Liver (tissue), 9 donors: ENCODE data around the gene RNF13. TPM values are rescaled to one million over a fixed set of nuclear protein-coding genes. Genes with fewer than 3 reads are reported as not detected.

Experiments
- DNase-seq: peaks from one replicate; pipeline ENCODE4 v3.0.0-alpha.2; 2017; ENCODE audit warnings: low spot score
- H3K27ac ChIP-seq, 2 donors: one replicate each; pipeline ENCODE4 v1.7.0; 2013; ENCODE audit warnings: inconsistent platforms in 2 of 2, low read length in 2 of 2, control low read depth in 1 of 2, low read depth in 1 of 2, mild to moderate bottlenecking in 1 of 2
- H3K27me3 ChIP-seq, 4 donors: one replicate each; pipeline versions ENCODE4 v1.6.1 to v1.7.0; 2013; ENCODE audit warnings: low read length in 3 of 4, inconsistent platforms in 1 of 4, mild to moderate bottlenecking in 1 of 4, moderate library complexity in 1 of 4; ENCODE audit not compliant: control insufficient read depth in 4 of 4, insufficient read depth in 4 of 4
- H3K36me3 ChIP-seq, 4 donors: one replicate each; pipeline versions ENCODE4 v1.6.1 to v1.7.0; 2013; ENCODE audit warnings: low read length in 3 of 4, mild to moderate bottlenecking in 3 of 4, low read depth in 1 of 4, moderate library complexity in 1 of 4; ENCODE audit not compliant: control insufficient read depth in 4 of 4, insufficient read depth in 3 of 4
- H3K4me1 ChIP-seq, 4 donors: one replicate each; pipeline versions ENCODE4 v1.6.1 to v1.7.0; 2013; ENCODE audit warnings: low read length in 3 of 4, mild to moderate bottlenecking in 3 of 4, moderate library complexity in 1 of 4; ENCODE audit not compliant: control insufficient read depth in 4 of 4, insufficient read depth in 4 of 4
- H3K4me3 ChIP-seq, 3 donors: one replicate each; pipeline versions ENCODE4 v1.6.1 to v1.7.0; 2013; ENCODE audit warnings: low read length in 3 of 3, control low read depth in 1 of 3, low read depth in 1 of 3, mild to moderate bottlenecking in 1 of 3
- H3K9ac ChIP-seq, 2 donors: one replicate each; pipeline ENCODE4 v1.7.0; 2013; ENCODE audit warnings: low read length in 2 of 2, mild to moderate bottlenecking in 2 of 2, moderate library complexity in 2 of 2, control low read depth in 1 of 2, low read depth in 1 of 2
- H3K9me3 ChIP-seq, 4 donors: one replicate each; pipeline versions ENCODE4 v1.6.1 to v1.7.0; 2013; ENCODE audit warnings: low read length in 3 of 4; ENCODE audit not compliant: control insufficient read depth in 4 of 4
- EGR1 ChIP-seq, 2 donors: IDR thresholded peaks; 2 replicates each; pipeline ENCODE4 v1.6.1; 2016 to 2018; ENCODE audit warnings: antibody characterized with exemption in 2 of 2, low read depth in 2 of 2
- FOXA1 ChIP-seq: IDR thresholded peaks from 2 replicates; pipeline ENCODE4 v1.6.1; 2016; ENCODE audit warnings: antibody characterized with exemption
- FOXA2 ChIP-seq: IDR thresholded peaks from 2 replicates; pipeline ENCODE4 v1.6.1; 2016; ENCODE audit warnings: antibody characterized with exemption
- GABPA ChIP-seq, 2 donors: IDR thresholded peaks in 1 of 2; conservative IDR thresholded peaks in 1 of 2; 2 replicates each; pipeline ENCODE4 v1.6.1; 2016; ENCODE audit warnings: antibody characterized with exemption in 2 of 2, mild to moderate bottlenecking in 1 of 2, moderate library complexity in 1 of 2
- HNF4A ChIP-seq, 2 donors: conservative IDR thresholded peaks; 2 replicates each; pipeline ENCODE4 v1.6.1; 2016; ENCODE audit warnings: antibody characterized with exemption in 2 of 2, mild to moderate bottlenecking in 2 of 2
- HNF4G ChIP-seq: IDR thresholded peaks from 2 replicates; pipeline ENCODE4 v1.6.1; 2016; ENCODE audit warnings: antibody characterized with exemption
- JUND ChIP-seq, 2 donors: IDR thresholded peaks; 2 replicates each; pipeline ENCODE4 v1.6.1; 2016; ENCODE audit warnings: antibody characterized with exemption in 2 of 2
- MAX ChIP-seq: IDR thresholded peaks from 2 replicates; pipeline ENCODE4 v1.6.1; 2016; ENCODE audit warnings: antibody characterized with exemption
- NR2F2 ChIP-seq: IDR thresholded peaks from 2 replicates; pipeline ENCODE4 v1.6.1; 2016; ENCODE audit warnings: antibody characterized with exemption
- RAD21 ChIP-seq, 2 donors: IDR thresholded peaks; 2 replicates each; pipeline ENCODE4 v1.6.1; 2016; ENCODE audit warnings: antibody characterized with exemption in 2 of 2, mild to moderate bottlenecking in 2 of 2
- RXRA ChIP-seq, 2 donors: IDR thresholded peaks; 2 replicates each; pipeline ENCODE4 v1.6.1; 2017 to 2018; ENCODE audit warnings: antibody characterized with exemption in 2 of 2, mild to moderate bottlenecking in 1 of 2
- SP1 ChIP-seq: IDR thresholded peaks from 2 replicates; pipeline ENCODE4 v1.6.1; 2018; ENCODE audit warnings: antibody characterized with exemption, mild to moderate bottlenecking
- TAF1 ChIP-seq: conservative IDR thresholded peaks from 2 replicates; pipeline ENCODE4 v1.6.1; 2016; ENCODE audit warnings: antibody characterized with exemption, mild to moderate bottlenecking
- WGBS: extraction: QIAGEN DNeasy Blood & Tissue Kit; methylation state at CpG from one replicate; pipeline ENCODE4 v1.1.7; 2013; 5-methylcytosine and 5-hydroxymethylcytosine counted together
- polyA plus RNA-seq, 2 donors: library from polyadenylated mRNA; stranded (reverse) in 1 of 2; unstranded in 1 of 2; fragments of 200-250 nt in 1 of 2; fragments of >200 nt in 1 of 2; fragmentation: Nextera tagmentation in 1 of 2; extraction: Ambion mirVana in 1 of 2; gene quantifications; one replicate each; pipeline versions ENCODE4 v1.2.1 to v1.2.3, GENCODE V29; 2013 to 2015
- total RNA-seq, 2 donors: library from RNA; depleted of rRNA; stranded (reverse); fragments of >200 nt; gene quantifications; one replicate each; pipeline ENCODE4 v1.2.3, GENCODE V29; 2014
- TF ChIP-seq, protein P1 (sequence below): IDR thresholded peaks from 2 replicates; pipeline ENCODE4 v1.6.1; 2016; ENCODE audit warnings: antibody characterized with exemption, mild to moderate bottlenecking
- TF ChIP-seq, protein P2 (sequence below): fragments of 150-350 bp; IDR thresholded peaks from 2 replicates; pipeline ENCODE4 v1.5.1; 2017; ENCODE audit warnings: improper control_type of control experiment, low read depth, low read length; ENCODE audit not compliant: missing input control
- donor health status: healthy.
- donor health status: healthy.
- donor health status: healthy.
- donor health status: healthy.
- donor health status: healthy.

Gene RNF13
- total and polyA plus RNA-seq, 4 donors, result 31.3 to 70.5 (median 59.9) TPM

DNA sequence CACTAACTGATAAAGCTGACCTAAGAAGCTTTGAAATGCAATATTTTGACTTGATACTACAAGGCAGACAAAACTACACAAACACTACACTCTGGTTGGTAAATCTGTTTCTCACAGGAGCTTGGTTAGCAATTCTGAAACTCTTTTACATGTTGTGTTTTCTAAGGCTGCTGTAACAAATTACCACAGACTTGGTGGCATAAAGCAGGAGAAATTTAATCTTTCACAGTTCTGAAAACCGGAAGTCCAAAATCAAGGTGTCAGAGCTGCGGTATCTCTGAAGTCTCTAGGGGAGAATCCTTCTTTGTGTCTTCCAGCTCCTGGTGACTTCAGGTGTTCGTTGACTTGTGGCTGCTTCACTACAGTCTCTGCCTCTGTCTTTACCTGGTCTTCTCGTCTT is 170.6 kb downstream of the RNF13 start:
- H3K4me3 ChIP-seq, result no peak overlapping the region
- TF ChIP-seq SP1, result no peak
- TF ChIP-seq HNF4G, result no peak
- no peak for TF ChIP-seq FOXA2
- no peak for TF ChIP-seq NR2F2
- no peak for TF ChIP-seq FOXA1
- no peak for TF ChIP-seq GABPA (IDR thresholded peaks at IDR 0.05 in 1 of 2, conservative IDR thresholded peaks at IDR 0.05 in 1 of 2)
- no peak for TF ChIP-seq HNF4A (conservative IDR thresholded peaks at IDR 0.05)
- TF ChIP-seq, protein P1, sequence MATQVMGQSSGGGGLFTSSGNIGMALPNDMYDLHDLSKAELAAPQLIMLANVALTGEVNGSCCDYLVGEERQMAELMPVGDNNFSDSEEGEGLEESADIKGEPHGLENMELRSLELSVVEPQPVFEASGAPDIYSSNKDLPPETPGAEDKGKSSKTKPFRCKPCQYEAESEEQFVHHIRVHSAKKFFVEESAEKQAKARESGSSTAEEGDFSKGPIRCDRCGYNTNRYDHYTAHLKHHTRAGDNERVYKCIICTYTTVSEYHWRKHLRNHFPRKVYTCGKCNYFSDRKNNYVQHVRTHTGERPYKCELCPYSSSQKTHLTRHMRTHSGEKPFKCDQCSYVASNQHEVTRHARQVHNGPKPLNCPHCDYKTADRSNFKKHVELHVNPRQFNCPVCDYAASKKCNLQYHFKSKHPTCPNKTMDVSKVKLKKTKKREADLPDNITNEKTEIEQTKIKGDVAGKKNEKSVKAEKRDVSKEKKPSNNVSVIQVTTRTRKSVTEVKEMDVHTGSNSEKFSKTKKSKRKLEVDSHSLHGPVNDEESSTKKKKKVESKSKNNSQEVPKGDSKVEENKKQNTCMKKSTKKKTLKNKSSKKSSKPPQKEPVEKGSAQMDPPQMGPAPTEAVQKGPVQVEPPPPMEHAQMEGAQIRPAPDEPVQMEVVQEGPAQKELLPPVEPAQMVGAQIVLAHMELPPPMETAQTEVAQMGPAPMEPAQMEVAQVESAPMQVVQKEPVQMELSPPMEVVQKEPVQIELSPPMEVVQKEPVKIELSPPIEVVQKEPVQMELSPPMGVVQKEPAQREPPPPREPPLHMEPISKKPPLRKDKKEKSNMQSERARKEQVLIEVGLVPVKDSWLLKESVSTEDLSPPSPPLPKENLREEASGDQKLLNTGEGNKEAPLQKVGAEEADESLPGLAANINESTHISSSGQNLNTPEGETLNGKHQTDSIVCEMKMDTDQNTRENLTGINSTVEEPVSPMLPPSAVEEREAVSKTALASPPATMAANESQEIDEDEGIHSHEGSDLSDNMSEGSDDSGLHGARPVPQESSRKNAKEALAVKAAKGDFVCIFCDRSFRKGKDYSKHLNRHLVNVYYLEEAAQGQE, result no peak
- TF ChIP-seq MAX, result no peak
- no peak for TF ChIP-seq RXRA (IDR thresholded peaks at IDR 0.05)
- no peak for TF ChIP-seq JUND (IDR thresholded peaks at IDR 0.05)
- no peak for TF ChIP-seq TAF1
- no peak for TF ChIP-seq EGR1 (IDR thresholded peaks at IDR 0.05; ENCODE audit: low read depth in 2 of 2)
- TF ChIP-seq, protein P2, sequence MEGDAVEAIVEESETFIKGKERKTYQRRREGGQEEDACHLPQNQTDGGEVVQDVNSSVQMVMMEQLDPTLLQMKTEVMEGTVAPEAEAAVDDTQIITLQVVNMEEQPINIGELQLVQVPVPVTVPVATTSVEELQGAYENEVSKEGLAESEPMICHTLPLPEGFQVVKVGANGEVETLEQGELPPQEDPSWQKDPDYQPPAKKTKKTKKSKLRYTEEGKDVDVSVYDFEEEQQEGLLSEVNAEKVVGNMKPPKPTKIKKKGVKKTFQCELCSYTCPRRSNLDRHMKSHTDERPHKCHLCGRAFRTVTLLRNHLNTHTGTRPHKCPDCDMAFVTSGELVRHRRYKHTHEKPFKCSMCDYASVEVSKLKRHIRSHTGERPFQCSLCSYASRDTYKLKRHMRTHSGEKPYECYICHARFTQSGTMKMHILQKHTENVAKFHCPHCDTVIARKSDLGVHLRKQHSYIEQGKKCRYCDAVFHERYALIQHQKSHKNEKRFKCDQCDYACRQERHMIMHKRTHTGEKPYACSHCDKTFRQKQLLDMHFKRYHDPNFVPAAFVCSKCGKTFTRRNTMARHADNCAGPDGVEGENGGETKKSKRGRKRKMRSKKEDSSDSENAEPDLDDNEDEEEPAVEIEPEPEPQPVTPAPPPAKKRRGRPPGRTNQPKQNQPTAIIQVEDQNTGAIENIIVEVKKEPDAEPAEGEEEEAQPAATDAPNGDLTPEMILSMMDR, result no peak
- TF ChIP-seq RAD21 (IDR thresholded peaks at IDR 0.05), result no peak
- no peak overlapping the region for H3K27ac ChIP-seq
- H3K9me3 ChIP-seq, result no peaks in the 10 kb centered on the region
- H3K9ac ChIP-seq, result no peak overlapping the region
- H3K27me3 ChIP-seq, result no peaks in the 10 kb centered on the region
- H3K4me1 ChIP-seq, result no peaks in the 10 kb centered on the region
- H3K36me3 ChIP-seq, result no peaks in the 10 kb centered on the region
- no peak for DNase-seq
- 88% methylated on average over 4 of the region's 4 CpGs for WGBS

GRCh38 chr3:149989307-149989706 is 176.3 kb downstream of the RNF13 start:
- TF ChIP-seq, protein P1, result no peak
- Histone ChIP-seq H3K27me3 (no peaks in the 10 kb centered on the region), H3K27ac (no peak overlapping the region), H3K9me3 (no peaks in the 10 kb centered on the region), H3K4me3 (no peak overlapping the region), H3K36me3 (no peaks in the 10 kb centered on the region), H3K9ac (no peak overlapping the region), H3K4me1 (no peaks in the 10 kb centered on the region)
- 94% methylated on average over 2 of the region's 2 CpGs for WGBS
- DNase-seq, result no peak
